BE2C (cell line): Measurements from ENCODE around the gene NIT1.

Experiments used
- DNase-seq: peaks from one replicate; pipeline ENCODE4 v3.0.0-alpha.2; 2020
- H3K27me3 ChIP-seq: fragments of 250-450 bp; sonication (Bioruptor Pico); 2 replicates; pipeline ENCODE4 v1.5.1; 2020; ENCODE audit warnings: mild to moderate bottlenecking
- H3K36me3 ChIP-seq: fragments of 250-450 bp; sonication (Bioruptor Pico); 2 replicates; pipeline ENCODE4 v1.5.1; 2020; ENCODE audit warnings: mild to moderate bottlenecking
- H3K4me1 ChIP-seq: fragments of 250-450 bp; sonication (Bioruptor Pico); 2 replicates; pipeline ENCODE4 v1.5.1; 2020
- H3K4me3 ChIP-seq: 2 replicates; pipeline ENCODE4 v1.5.1; 2011; ENCODE audit warnings: low read depth, low read length
- H3K9me3 ChIP-seq: fragments of 250-450 bp; sonication (Bioruptor Pico); 2 replicates; pipeline ENCODE4 v1.5.1; 2020
- CTCF ChIP-seq: IDR thresholded peaks from 2 replicates; pipeline ENCODE4 v1.5.1; 2012; ENCODE audit warnings: mild to moderate bottlenecking, low read depth, low read length

The NIT1 gene

GRCh38 chr1:161088587-161089110 lies 29.3 kb upstream of the NIT1 start:
- H3K9me3 ChIP-seq, result no peaks in the 10 kb centered on the region
- H3K4me1 ChIP-seq, result peaks cover under 1% of the 10 kb centered on the region; the same call in 1 of the 2 replicates
- no peak overlapping the region for H3K4me3 ChIP-seq
- no peak for TF ChIP-seq CTCF
- H3K36me3 ChIP-seq, result no peaks in the 10 kb centered on the region
- no peak for DNase-seq
- H3K27me3 ChIP-seq, result no peaks in the 10 kb centered on the region

GRCh38 chr1:161089251-161089924 lies 28.5 kb upstream of the NIT1 start, which contains the start of gene NECTIN4:
Gene NECTIN4 (minus strand): TSS chr1:161089558. CDS start chr1:161089296, 262 bp downstream.
- no peak for DNase-seq
- TF ChIP-seq CTCF, result no peak
- Histone ChIP-seq H3K36me3 (no peaks in the 10 kb centered on the region), H3K4me3 (no peak within 1 kb of the TSS), H3K27me3 (no peaks in the 10 kb centered on the region), H3K4me1 (no peaks in the 10 kb centered on the region), H3K9me3 (no peaks in the 10 kb centered on the region)

GRCh38 chr1:161089938-161090337 lies 28.0 kb upstream of the NIT1 start:
- DNase-seq, result no peak
- H3K27me3 ChIP-seq, result no peaks in the 10 kb centered on the region
- TF ChIP-seq CTCF, result no peak
- no peaks in the 10 kb centered on the region for H3K36me3 ChIP-seq
- H3K9me3 ChIP-seq, result no peaks in the 10 kb centered on the region
- H3K4me1 ChIP-seq, result no peaks in the 10 kb centered on the region
- H3K4me3 ChIP-seq, result no peak overlapping the region

- Histone ChIP-seq H3K4me1 (no peaks in the 10 kb centered on the region), H3K4me3 (no peak overlapping the region), H3K9me3 (no peaks in the 10 kb centered on the region), H3K27me3 (no peaks in the 10 kb centered on the region), H3K36me3 (no peaks in the 10 kb centered on the region)
- TF ChIP-seq CTCF, result no peak
- DNase-seq, result no peak
Measured at GRCh38 chr1:161090617-161091016, 27.3 kb upstream of the NIT1 start.

GRCh38 chr1:161091093-161091492 lies 26.8 kb upstream of the NIT1 start:
- Histone ChIP-seq H3K4me1 (no peaks in the 10 kb centered on the region), H3K27me3 (no peaks in the 10 kb centered on the region), H3K36me3 (no peaks in the 10 kb centered on the region), H3K9me3 (no peaks in the 10 kb centered on the region), H3K4me3 (no peak overlapping the region)
- DNase-seq, result no peak
- no peak for TF ChIP-seq CTCF

GRCh38 chr1:161091796-161092507 lies 26.0 kb upstream of the NIT1 start:
- no peak for DNase-seq
- Histone ChIP-seq H3K4me3 (no peak overlapping the region), H3K36me3 (no peaks in the 10 kb centered on the region), H3K9me3 (no peaks in the 10 kb centered on the region), H3K27me3 (no peaks in the 10 kb centered on the region), H3K4me1 (no peaks in the 10 kb centered on the region)
- no peak for TF ChIP-seq CTCF
